Endothelial cell of umbilical vein (primary cell): ENCODE measurements around the gene EFNA5. TPM values are rescaled to one million over a fixed set of nuclear protein-coding genes. Genes with fewer than 3 reads are reported as not detected.

ENCODE experiments used
- BruUV-seq: library from RNA; stranded (reverse); fragments of 400-500 nt; replicated peaks from 2 replicates; lab custom pipeline; 2021; lab: Mats Ljungman, UMichigan
- CTCF ChIA-PET: fragments of 300-600, 350-600 bp; sonication (Branson Sonifier 250); formaldehyde crosslinking; loops from one replicate; lab custom pipeline; 2021; ENCODE audit warnings: antibody characterized with exemption, inconsistent platforms; lab: Charles Lee
- POLR2A ChIA-PET: fragments of 300-600, 350-600 bp; sonication (Branson Sonifier 250); formaldehyde crosslinking; loops from one replicate; lab custom pipeline; 2021; ENCODE audit warnings: antibody characterized with exemption, inconsistent platforms; lab: Charles Lee
- DNase-seq: peaks from one replicate; pipeline ENCODE4 v3.0.0-alpha.2; 2011; ENCODE audit warnings: low read depth, low spot score
- FAIRE-seq: peaks from 2 replicates; lab custom pipeline; 2011; peaks lifted over from hg19 to GRCh38; lab: Jason Lieb, UNC
- H2AFZ ChIP-seq: 2 replicates; pipeline ENCODE4 v1.6.0; 2012; ENCODE audit warnings: low read depth, low read length, control low read depth, inconsistent platforms
- H3K27ac ChIP-seq: 2 replicates; pipeline ENCODE4 v1.5.1; 2011; ENCODE audit warnings: low read depth, mild to moderate bottlenecking, control low read depth, low read length, moderate library complexity; ENCODE audit not compliant: insufficient read depth
- H3K27me3 ChIP-seq, 2 experiments: 2 replicates each; pipeline versions ENCODE4 v1.6.0 to v1.6.1; 2011; ENCODE audit warnings: low read length in 2 of 2, mixed read lengths in 1 of 2; ENCODE audit not compliant: control insufficient read depth in 2 of 2, insufficient read depth in 2 of 2
- H3K36me3 ChIP-seq, 2 experiments: 2 replicates in 1 of 2; 3 replicates in 1 of 2; pipeline ENCODE4 v1.5.1; 2011; ENCODE audit warnings: low read length in 2 of 2, mild to moderate bottlenecking in 1 of 2, moderate library complexity in 1 of 2; ENCODE audit not compliant: control insufficient read depth in 2 of 2, insufficient read depth in 2 of 2; ENCODE audit errors: extremely low read depth in 1 of 2
- H3K4me1 ChIP-seq: 3 replicates; pipeline ENCODE4 v1.5.1; 2011; ENCODE audit warnings: mild to moderate bottlenecking, low read length; ENCODE audit not compliant: control insufficient read depth, insufficient read depth; ENCODE audit errors: extremely low read depth
- H3K4me2 ChIP-seq: 2 replicates; pipeline ENCODE4 v1.6.1; 2011; ENCODE audit warnings: low read length, control low read depth, mixed read lengths; ENCODE audit not compliant: insufficient read depth
- H3K4me3 ChIP-seq, 3 experiments: fragments of 200-600 bp in 1 of 3; sonication (generic), shearing (Covaris generic) in 1 of 3; replicated peaks in 1 of 3; 2 replicates each; pipeline ENCODE4 v1.5.1; 2011 to 2016; ENCODE audit warnings: control low read depth in 3 of 3, low read length in 3 of 3, mild to moderate bottlenecking in 2 of 3, inconsistent platforms in 1 of 3, low read depth in 1 of 3, moderate library complexity in 1 of 3; ENCODE audit not compliant: insufficient read depth in 1 of 3
- H3K79me2 ChIP-seq: 2 replicates; pipeline ENCODE4 v1.6.0; 2012; ENCODE audit warnings: low read length, inconsistent platforms; ENCODE audit not compliant: control insufficient read depth, insufficient read depth
- H3K9ac ChIP-seq: replicated peaks from 2 replicates; pipeline ENCODE3; 2011; ENCODE audit warnings: low read length, control low read depth; ENCODE audit not compliant: insufficient read depth; ENCODE audit errors: extremely low read depth
- H3K9me1 ChIP-seq: replicated peaks from 3 replicates; pipeline ENCODE4 v1.6.0; 2011; ENCODE audit warnings: mild to moderate bottlenecking, low read length; ENCODE audit not compliant: control insufficient read depth, insufficient read depth; ENCODE audit errors: extremely low read depth
- H3K9me3 ChIP-seq: replicated peaks from 2 replicates; pipeline ENCODE4 v1.5.1; 2012; ENCODE audit warnings: low read length, inconsistent platforms; ENCODE audit not compliant: control insufficient read depth, insufficient read depth
- H4K20me1 ChIP-seq: replicated peaks from 2 replicates; pipeline ENCODE3; 2011; ENCODE audit warnings: mild to moderate bottlenecking, low read length; ENCODE audit not compliant: control insufficient read depth, insufficient read depth; ENCODE audit errors: extremely low read depth
- EZH2 ChIP-seq: IDR thresholded peaks from 2 replicates; pipeline ENCODE4 v1.6.1; 2012; ENCODE audit warnings: borderline replicate concordance, low read depth, mild to moderate bottlenecking, moderate library complexity, low read length, inconsistent platforms; ENCODE audit not compliant: severe bottlenecking
- FOS ChIP-seq: IDR thresholded peaks from 2 replicates; pipeline ENCODE4 v1.6.1; 2011; ENCODE audit warnings: mild to moderate bottlenecking, low read length, moderate library complexity, borderline replicate concordance; ENCODE audit not compliant: insufficient read depth
- GATA2 ChIP-seq: IDR thresholded peaks from 2 replicates; pipeline ENCODE4 v1.7.0; 2011; ENCODE audit warnings: low read depth, mild to moderate bottlenecking, moderate library complexity, mixed read lengths, low read length; ENCODE audit not compliant: insufficient read length, insufficient read depth
- JUN ChIP-seq: IDR thresholded peaks from 2 replicates; pipeline ENCODE4 v1.6.1; 2011; ENCODE audit warnings: borderline replicate concordance, low read depth; ENCODE audit not compliant: insufficient read length, insufficient read depth
- MYC ChIP-seq: IDR thresholded peaks from one replicate; pipeline ENCODE4 v1.6.1; 2011; ENCODE audit warnings: mild to moderate bottlenecking, low read depth, low read length
- POLR2A ChIP-seq: IDR thresholded peaks from 2 replicates; pipeline ENCODE4 v1.6.1; 2012; ENCODE audit warnings: low read depth, mild to moderate bottlenecking, control low read depth, low read length
- POLR2AphosphoS5 ChIP-seq: IDR thresholded peaks from 2 replicates; pipeline ENCODE4 v1.6.1; 2012; ENCODE audit warnings: low read depth, mild to moderate bottlenecking, control low read depth, low read length, moderate library complexity; ENCODE audit not compliant: insufficient read depth
- dilution Hi-C: fragments of 300-500 bp; cut with MboI; formaldehyde crosslinking; loops from one replicate; pipeline ENCODE4 v1.15.0; 2019; ENCODE audit warnings: low sequenced_read_pairs; ENCODE audit not compliant: extremely low pct_ligation_motif_present
- intact Hi-C: fragments of 100-400 bp; cut with micrococcal nuclease; formaldehyde crosslinking; loops from one replicate; pipeline ENCODE4 v1.10.0; 2022
- polyA plus RNA-seq, 4 experiments: library from polyadenylated mRNA; depleted of rRNA in 3 of 4; stranded (reverse) in 3 of 4; unstranded in 1 of 4; fragments of >200 nt; gene quantifications; 2 replicates each; pipeline versions ENCODE4 v1.2.1 to v1.2.3, GENCODE V29; 2011 to 2012; ENCODE audit warnings: missing spikeins in 1 of 4
- total RNA-seq: library from RNA; stranded (reverse); gene quantifications from 2 replicates; pipeline ENCODE4 v1.2.3, GENCODE V29; 2021
- TF ChIP-seq, protein P1 (sequence below): IDR thresholded peaks from 2 replicates; pipeline ENCODE4 v1.6.1; 2011; ENCODE audit not compliant: insufficient read depth, insufficient read length
- TF ChIP-seq, protein P2 (sequence below), 2 donors: IDR thresholded peaks; 1 replicate in 1 of 2; 2 replicates in 1 of 2; pipeline ENCODE4 v1.5.1; 2011; ENCODE audit warnings: low read length in 2 of 2, mild to moderate bottlenecking in 2 of 2, moderate library complexity in 2 of 2, control low read depth in 1 of 2, inconsistent platforms in 1 of 2, low read depth in 1 of 2; ENCODE audit not compliant: insufficient read depth in 1 of 2; ENCODE audit errors: extremely low read depth in 1 of 2

Gene EFNA5
- total and polyA plus RNA-seq, 2 donors (not counting 3 experiments of a cell fraction or from before 2014, with no cell fraction given) = 13.6 to 22.1 TPM

DNA sequence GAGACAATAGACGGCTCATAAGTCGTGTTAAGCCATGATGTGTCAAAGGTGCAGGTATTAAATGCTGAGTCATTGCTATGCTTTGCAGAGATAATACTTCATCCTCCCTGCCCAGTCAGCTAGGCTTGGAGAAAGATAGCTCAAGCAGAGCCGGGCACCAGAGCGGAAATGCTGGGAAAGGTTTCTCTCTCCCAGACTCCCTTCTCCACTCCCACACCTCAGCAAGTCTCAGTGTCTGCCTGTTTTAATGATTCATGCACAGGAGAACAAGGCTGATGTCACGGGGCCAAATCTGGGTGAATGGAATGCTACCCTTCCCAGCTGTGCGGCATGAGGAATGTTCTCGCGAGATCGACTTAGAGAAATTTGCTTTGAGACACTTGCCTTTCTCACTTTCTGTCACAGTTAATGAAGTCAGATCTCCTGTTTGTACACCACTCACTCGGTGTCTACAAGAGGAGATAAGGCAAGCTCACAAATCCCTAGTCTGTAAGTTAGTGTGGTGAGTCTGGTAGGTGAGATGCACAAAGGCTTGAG lies 204.4 kb downstream of the EFNA5 start:
- H3K27me3 ChIP-seq = no peaks in the 10 kb centered on the region
- no peaks in the 10 kb centered on the region for H3K9me1 ChIP-seq
- H3K4me1 ChIP-seq = peaks cover 52% of the 10 kb centered on the region
- H3K9ac ChIP-seq = peak overlapping the region; percentile 16
- peak; percentile 63 for FAIRE-seq
- H2AFZ ChIP-seq = no peak overlapping the region
- no peak overlapping the region for H3K4me3 ChIP-seq
- CTCF ChIA-PET = interaction anchor here (1.0 to 6.5 kb wide), 3 partner anchors 11 to 106 kb away, joined by 3 to 57 read pairs (median 5); no protein-coding TSS in a partner anchor
- intact Hi-C loops = no loop called here
- POLR2A ChIA-PET = no interaction called here
- H3K79me2 ChIP-seq = peaks cover 4% of the 10 kb centered on the region
- no peaks in the 10 kb centered on the region for H3K9me3 ChIP-seq
- no TSS peak for BruUV-seq
- no peak overlapping the region for H3K4me2 ChIP-seq
- H3K36me3 ChIP-seq = no peaks in the 10 kb centered on the region
- no peaks in the 10 kb centered on the region for H4K20me1 ChIP-seq
- H3K27ac ChIP-seq = peak overlapping the region; percentile 97
- DNase-seq = peak; percentile 69
- dilution Hi-C loops = no loop called here
- TF ChIP-seq JUN = peak; percentile 46
- no peak for TF ChIP-seq FOS
- peak; percentile 18 for TF ChIP-seq POLR2AphosphoS5

DNA sequence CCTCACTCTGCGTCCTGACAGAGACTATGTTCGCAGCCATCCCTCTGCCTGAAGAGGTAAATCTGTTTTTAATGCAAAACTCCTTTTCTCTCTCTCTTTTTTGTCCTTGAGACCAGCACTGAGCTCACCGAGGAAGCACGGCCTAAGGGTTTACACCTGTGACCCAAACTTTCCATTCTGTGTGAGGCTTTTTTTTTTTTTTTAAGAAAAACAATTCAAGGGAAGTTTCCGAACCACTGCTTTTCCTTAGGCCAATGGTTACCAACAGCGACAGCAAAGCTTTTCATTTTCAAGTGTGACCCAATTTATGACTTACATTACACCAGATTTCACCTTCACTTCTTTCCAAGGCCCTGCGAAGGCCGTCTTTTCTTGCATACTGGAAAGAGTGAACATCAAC lies 205.9 kb downstream of the EFNA5 start:
- CTCF ChIA-PET = interaction anchor here (1.1 to 2.4 kb wide), 2 partner anchors 10 to 13 kb away, joined by 3 to 9 read pairs; no protein-coding TSS in a partner anchor

More for the DNA sequence above, 205.9 kb downstream of the EFNA5 start:
- Histone ChIP-seq H3K9me1 (no peaks in the 10 kb centered on the region), H3K36me3 (no peaks in the 10 kb centered on the region), H3K9me3 (no peaks in the 10 kb centered on the region), H3K27me3 (no peaks in the 10 kb centered on the region), H2AFZ (no peak overlapping the region), H4K20me1 (no peaks in the 10 kb centered on the region), H3K27ac (no peak overlapping the region), H3K9ac (no peak overlapping the region), H3K4me2 (no peak overlapping the region), H3K4me3 (no peak overlapping the region), H3K4me1 (peaks cover 40% of the 10 kb centered on the region), H3K79me2 (peaks cover 4% of the 10 kb centered on the region)
- DNase-seq (peak; percentile 29), FAIRE-seq (no peak)
- intact Hi-C loops = no loop called here
- POLR2A ChIA-PET = no interaction called here
- TF ChIP-seq GATA2 (no peak), MYC (no peak), POLR2AphosphoS5 (no peak), POLR2A (no peak), FOS (no peak), EZH2 (no peak), JUN (no peak)
- TF ChIP-seq, protein P1, sequence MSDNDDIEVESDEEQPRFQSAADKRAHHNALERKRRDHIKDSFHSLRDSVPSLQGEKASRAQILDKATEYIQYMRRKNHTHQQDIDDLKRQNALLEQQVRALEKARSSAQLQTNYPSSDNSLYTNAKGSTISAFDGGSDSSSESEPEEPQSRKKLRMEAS = no peak
- TF ChIP-seq, protein P2, sequence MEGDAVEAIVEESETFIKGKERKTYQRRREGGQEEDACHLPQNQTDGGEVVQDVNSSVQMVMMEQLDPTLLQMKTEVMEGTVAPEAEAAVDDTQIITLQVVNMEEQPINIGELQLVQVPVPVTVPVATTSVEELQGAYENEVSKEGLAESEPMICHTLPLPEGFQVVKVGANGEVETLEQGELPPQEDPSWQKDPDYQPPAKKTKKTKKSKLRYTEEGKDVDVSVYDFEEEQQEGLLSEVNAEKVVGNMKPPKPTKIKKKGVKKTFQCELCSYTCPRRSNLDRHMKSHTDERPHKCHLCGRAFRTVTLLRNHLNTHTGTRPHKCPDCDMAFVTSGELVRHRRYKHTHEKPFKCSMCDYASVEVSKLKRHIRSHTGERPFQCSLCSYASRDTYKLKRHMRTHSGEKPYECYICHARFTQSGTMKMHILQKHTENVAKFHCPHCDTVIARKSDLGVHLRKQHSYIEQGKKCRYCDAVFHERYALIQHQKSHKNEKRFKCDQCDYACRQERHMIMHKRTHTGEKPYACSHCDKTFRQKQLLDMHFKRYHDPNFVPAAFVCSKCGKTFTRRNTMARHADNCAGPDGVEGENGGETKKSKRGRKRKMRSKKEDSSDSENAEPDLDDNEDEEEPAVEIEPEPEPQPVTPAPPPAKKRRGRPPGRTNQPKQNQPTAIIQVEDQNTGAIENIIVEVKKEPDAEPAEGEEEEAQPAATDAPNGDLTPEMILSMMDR (IDR thresholded peaks at IDR 0.05; ENCODE audit: extremely low read depth in 1 of 2, insufficient read depth in 1 of 2, low read depth in 1 of 2, low read length in 2 of 2) = no peak
- dilution Hi-C loops = no loop called here
- no TSS peak for BruUV-seq
